Stimulated activated memory B cell treated with anti-CD40 and anti-IgM and Interleukin-4, amounts not matched to agents 10 μg/mL and 1 μg/mL and 100 μg/mL, for 72 hours (primary cell): ENCODE measurements around the gene EXOC2.

Experiments
- ATAC-seq: fragments of 150-1000 bp; cut with Tn5 transposase; 2 replicates; pipeline ENCODE4 v1.10.0; 2021
- H3K27ac Mint-ChIP-seq: one replicate; pipeline ENCODE4 v1.8.0; 2022; ENCODE audit warnings: mild to moderate bottlenecking, mixed read lengths
- H3K27me3 Mint-ChIP-seq: one replicate; pipeline ENCODE4 v1.8.0; 2022; ENCODE audit warnings: mixed read lengths
- H3K36me3 Mint-ChIP-seq: one replicate; pipeline ENCODE4 v1.8.0; 2022; ENCODE audit warnings: mixed read lengths
- H3K4me1 Mint-ChIP-seq: one replicate; pipeline ENCODE4 v1.8.0; 2022; ENCODE audit warnings: mixed read lengths
- H3K4me3 Mint-ChIP-seq: one replicate; pipeline ENCODE4 v1.8.0; 2022; ENCODE audit warnings: mild to moderate bottlenecking, moderate library complexity, mixed read lengths
- H3K9me3 Mint-ChIP-seq: one replicate; pipeline ENCODE4 v1.8.0; 2022; ENCODE audit warnings: mixed read lengths

The EXOC2 gene

GRCh38 chr6:641225-641985, 51.5 kb downstream of the EXOC2 start:
- Mint-ChIP-seq H3K27ac (no peak overlapping the region), H3K36me3 (peaks cover 35% of the 10 kb centered on the region), H3K27me3 (no peaks in the 10 kb centered on the region), H3K4me3 (no peak overlapping the region), H3K4me1 (peaks cover 53% of the 10 kb centered on the region), H3K9me3 (peaks cover 3% of the 10 kb centered on the region)
- ATAC-seq = no peak

GRCh38 chr6:636488-636887, 56.5 kb downstream of the EXOC2 start:
- Mint-ChIP-seq H3K9me3 (no peaks in the 10 kb centered on the region), H3K4me1 (peaks cover 16% of the 10 kb centered on the region), H3K27ac (no peak overlapping the region), H3K27me3 (no peaks in the 10 kb centered on the region), H3K4me3 (no peak overlapping the region), H3K36me3 (peaks cover 63% of the 10 kb centered on the region)
- ATAC-seq = peak; percentile 87

- no peak overlapping the region for H3K4me3 Mint-ChIP-seq
- ATAC-seq = no peak
- H3K36me3 Mint-ChIP-seq = peaks cover 56% of the 10 kb centered on the region
- no peaks in the 10 kb centered on the region for H3K9me3 Mint-ChIP-seq
- H3K27ac Mint-ChIP-seq = no peak overlapping the region
- peaks cover 16% of the 10 kb centered on the region for H3K4me1 Mint-ChIP-seq
- no peaks in the 10 kb centered on the region for H3K27me3 Mint-ChIP-seq
Observed at GRCh38 chr6:635233-635632, 57.7 kb downstream of the EXOC2 start.

- no peak for ATAC-seq
- no peak overlapping the region for H3K27ac Mint-ChIP-seq
- no peaks in the 10 kb centered on the region for H3K27me3 Mint-ChIP-seq
- H3K4me3 Mint-ChIP-seq = no peak overlapping the region
- no peaks in the 10 kb centered on the region for H3K9me3 Mint-ChIP-seq
- H3K36me3 Mint-ChIP-seq = peaks cover 51% of the 10 kb centered on the region
- peaks cover 16% of the 10 kb centered on the region for H3K4me1 Mint-ChIP-seq
Observed at GRCh38 chr6:633611-634010, 59.3 kb downstream of the EXOC2 start.

GRCh38 chr6:628766-629165, 64.2 kb downstream of the EXOC2 start:
- Mint-ChIP-seq H3K36me3 (peaks cover 47% of the 10 kb centered on the region), H3K4me1 (peaks cover 11% of the 10 kb centered on the region), H3K4me3 (no peak overlapping the region), H3K27me3 (no peaks in the 10 kb centered on the region), H3K9me3 (no peaks in the 10 kb centered on the region), H3K27ac (peak overlapping the region; percentile 50)
- ATAC-seq = no peak

GRCh38 chr6:626236-626635, 66.7 kb downstream of the EXOC2 start:
- Mint-ChIP-seq H3K4me3 (no peak overlapping the region), H3K36me3 (peaks cover 39% of the 10 kb centered on the region), H3K4me1 (peaks cover 11% of the 10 kb centered on the region), H3K27me3 (no peaks in the 10 kb centered on the region), H3K27ac (no peak overlapping the region), H3K9me3 (no peaks in the 10 kb centered on the region)
- ATAC-seq = no peak

GRCh38 chr6:624979-625378, 68.0 kb downstream of the EXOC2 start:
- peaks cover 11% of the 10 kb centered on the region for H3K4me1 Mint-ChIP-seq
- H3K36me3 Mint-ChIP-seq = peaks cover 52% of the 10 kb centered on the region
- H3K27ac Mint-ChIP-seq = no peak overlapping the region
- H3K4me3 Mint-ChIP-seq = no peak overlapping the region
- H3K9me3 Mint-ChIP-seq = no peaks in the 10 kb centered on the region
- no peaks in the 10 kb centered on the region for H3K27me3 Mint-ChIP-seq
- ATAC-seq = no peak

- Mint-ChIP-seq H3K4me3 (no peak overlapping the region), H3K4me1 (no peaks in the 10 kb centered on the region), H3K27me3 (no peaks in the 10 kb centered on the region), H3K36me3 (peaks cover 49% of the 10 kb centered on the region), H3K27ac (no peak overlapping the region), H3K9me3 (no peaks in the 10 kb centered on the region)
- no peak for ATAC-seq
Observed at GRCh38 chr6:622462-622861, 70.5 kb downstream of the EXOC2 start.

GRCh38 chr6:621931-622330, 71.0 kb downstream of the EXOC2 start:
- H3K36me3 Mint-ChIP-seq = peaks cover 55% of the 10 kb centered on the region
- H3K4me3 Mint-ChIP-seq = no peak overlapping the region
- ATAC-seq = no peak
- no peaks in the 10 kb centered on the region for H3K27me3 Mint-ChIP-seq
- no peaks in the 10 kb centered on the region for H3K9me3 Mint-ChIP-seq
- H3K27ac Mint-ChIP-seq = no peak overlapping the region
- H3K4me1 Mint-ChIP-seq = no peaks in the 10 kb centered on the region

GRCh38 chr6:620950-621349, 72.0 kb downstream of the EXOC2 start:
- no peak overlapping the region for H3K27ac Mint-ChIP-seq
- no peaks in the 10 kb centered on the region for H3K4me1 Mint-ChIP-seq
- H3K36me3 Mint-ChIP-seq = peaks cover 51% of the 10 kb centered on the region
- H3K27me3 Mint-ChIP-seq = no peaks in the 10 kb centered on the region
- no peak overlapping the region for H3K4me3 Mint-ChIP-seq
- no peak for ATAC-seq
- H3K9me3 Mint-ChIP-seq = no peaks in the 10 kb centered on the region

GRCh38 chr6:620166-620565, 72.8 kb downstream of the EXOC2 start:
- H3K4me1 Mint-ChIP-seq = no peaks in the 10 kb centered on the region
- ATAC-seq = no peak
- H3K27me3 Mint-ChIP-seq = no peaks in the 10 kb centered on the region
- H3K9me3 Mint-ChIP-seq = no peaks in the 10 kb centered on the region
- no peak overlapping the region for H3K4me3 Mint-ChIP-seq
- H3K27ac Mint-ChIP-seq = no peak overlapping the region
- peaks cover 52% of the 10 kb centered on the region for H3K36me3 Mint-ChIP-seq

GRCh38 chr6:617456-618100, 75.4 kb downstream of the EXOC2 start:
- H3K27me3 Mint-ChIP-seq = no peaks in the 10 kb centered on the region
- ATAC-seq = no peak
- no peak overlapping the region for H3K4me3 Mint-ChIP-seq
- no peaks in the 10 kb centered on the region for H3K4me1 Mint-ChIP-seq
- H3K9me3 Mint-ChIP-seq = no peaks in the 10 kb centered on the region
- peaks cover 60% of the 10 kb centered on the region for H3K36me3 Mint-ChIP-seq
- H3K27ac Mint-ChIP-seq = no peak overlapping the region

- ATAC-seq = no peak
- Mint-ChIP-seq H3K9me3 (no peaks in the 10 kb centered on the region), H3K36me3 (peaks cover 44% of the 10 kb centered on the region), H3K27me3 (no peaks in the 10 kb centered on the region), H3K4me1 (peaks cover 12% of the 10 kb centered on the region), H3K4me3 (no peak overlapping the region), H3K27ac (no peak overlapping the region)
Observed at GRCh38 chr6:613981-614380, 79.0 kb downstream of the EXOC2 start.

GRCh38 chr6:611928-612327, 81.0 kb downstream of the EXOC2 start:
- H3K36me3 Mint-ChIP-seq = peaks cover 49% of the 10 kb centered on the region
- H3K27ac Mint-ChIP-seq = no peak overlapping the region
- H3K9me3 Mint-ChIP-seq = no peaks in the 10 kb centered on the region
- H3K27me3 Mint-ChIP-seq = no peaks in the 10 kb centered on the region
- peaks cover 12% of the 10 kb centered on the region for H3K4me1 Mint-ChIP-seq
- ATAC-seq = no peak
- H3K4me3 Mint-ChIP-seq = no peak overlapping the region

GRCh38 chr6:610882-611281, 82.1 kb downstream of the EXOC2 start:
- Mint-ChIP-seq H3K36me3 (peaks cover 55% of the 10 kb centered on the region), H3K9me3 (peaks cover 2% of the 10 kb centered on the region), H3K4me3 (no peak overlapping the region), H3K27ac (no peak overlapping the region), H3K4me1 (peaks cover 12% of the 10 kb centered on the region), H3K27me3 (no peaks in the 10 kb centered on the region)
- ATAC-seq = no peak

- H3K27me3 Mint-ChIP-seq = no peaks in the 10 kb centered on the region
- no peak for ATAC-seq
- no peak overlapping the region for H3K4me3 Mint-ChIP-seq
- H3K9me3 Mint-ChIP-seq = peaks cover 4% of the 10 kb centered on the region
- H3K27ac Mint-ChIP-seq = no peak overlapping the region
- peaks cover 53% of the 10 kb centered on the region for H3K36me3 Mint-ChIP-seq
- H3K4me1 Mint-ChIP-seq = peaks cover 14% of the 10 kb centered on the region
Observed at GRCh38 chr6:609905-610304, 83.0 kb downstream of the EXOC2 start.
